KMS-11 (cell line): Measurements from ENCODE around the gene TNKS2.

ENCODE experiments used
- H2AFZ ChIP-seq: fragments of 200-600 bp; sonication (generic); 2 replicates; pipeline ENCODE4 v1.6.1; 2016; ENCODE audit warnings: antibody characterized with exemption, mixed run types, low read depth
- H3K27ac ChIP-seq: fragments of 200-600 bp; sonication (generic); 2 replicates; pipeline ENCODE4 v1.6.1; 2016; ENCODE audit warnings: mild to moderate bottlenecking, mixed run types
- H3K27me3 ChIP-seq: fragments of 200-600 bp; sonication (generic); 2 replicates; pipeline ENCODE4 v1.6.1; 2017; ENCODE audit warnings: mild to moderate bottlenecking, low read depth, mixed run types, moderate library complexity; ENCODE audit not compliant: insufficient read depth
- H3K36me3 ChIP-seq: fragments of 200-600 bp; sonication (generic); 2 replicates; pipeline ENCODE4 v1.6.1; 2017; ENCODE audit warnings: mild to moderate bottlenecking, mixed run types; ENCODE audit not compliant: insufficient read depth
- H3K4me1 ChIP-seq: fragments of 200-600 bp; sonication (generic); 2 replicates; pipeline ENCODE4 v1.6.1; 2016; ENCODE audit warnings: mild to moderate bottlenecking, low read depth, mixed run types; ENCODE audit not compliant: poor library complexity, severe bottlenecking
- H3K4me2 ChIP-seq: fragments of 200-600 bp; sonication (generic); 2 replicates; pipeline ENCODE4 v1.7.0; 2016; ENCODE audit warnings: mild to moderate bottlenecking, mixed run types
- H3K4me3 ChIP-seq: fragments of 200-600 bp; sonication (generic); IDR thresholded peaks from 2 replicates; pipeline ENCODE4 v1.6.1; 2017; ENCODE audit warnings: low read depth, low read length, mixed read lengths; ENCODE audit not compliant: insufficient read depth
- H3K79me2 ChIP-seq: fragments of 200-600 bp; sonication (generic); 2 replicates; pipeline ENCODE4 v1.6.1; 2016; ENCODE audit warnings: low read depth, mixed run types; ENCODE audit not compliant: insufficient read depth
- H3K9ac ChIP-seq: fragments of 200-600 bp; sonication (generic); 2 replicates; pipeline ENCODE4 v1.6.1; 2016; ENCODE audit warnings: mild to moderate bottlenecking, mixed run types
- H4K20me1 ChIP-seq: fragments of 200-600 bp; sonication (generic); 2 replicates; pipeline ENCODE4 v1.6.1; 2016; ENCODE audit warnings: mild to moderate bottlenecking, mixed run types; ENCODE audit not compliant: insufficient read depth
- TF ChIP-seq, protein P1 (sequence below): fragments of 200-600 bp; sonication (generic); conservative IDR thresholded peaks from 2 replicates; pipeline ENCODE4 v1.6.1; 2017; ENCODE audit warnings: low read depth, mild to moderate bottlenecking, antibody characterized with exemption, low read length, moderate library complexity, mixed read lengths

TNKS2 gene

DNA sequence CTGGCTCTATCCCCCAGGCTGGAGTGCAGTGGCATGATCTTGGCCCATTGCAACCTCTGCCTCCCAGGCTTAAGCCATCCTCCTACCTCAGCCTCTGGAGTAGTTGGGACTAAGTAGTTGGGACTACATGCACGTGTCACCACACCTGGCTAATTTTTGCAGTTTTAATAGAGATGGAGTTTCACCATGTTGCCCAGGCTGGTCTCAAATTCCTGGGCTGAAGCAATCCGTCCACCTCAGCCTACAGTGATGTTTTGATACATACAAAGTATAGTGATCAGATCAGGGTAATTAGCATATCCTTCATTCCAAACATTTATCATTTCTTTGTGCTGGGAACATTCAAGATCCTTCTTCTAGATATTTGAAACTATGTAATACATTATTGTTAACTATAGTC lies 22.5 kb upstream of the TNKS2 start:
- Histone ChIP-seq H3K4me2 (no peak overlapping the region), H4K20me1 (no peaks in the 10 kb centered on the region), H3K27me3 (no peaks in the 10 kb centered on the region), H2AFZ (no peak overlapping the region), H3K27ac (no peak overlapping the region), H3K36me3 (no peaks in the 10 kb centered on the region; the same call in 1 of the 2 replicates), H3K9ac (no peak overlapping the region), H3K4me3 (no peak overlapping the region), H3K79me2 (no peaks in the 10 kb centered on the region), H3K4me1 (no peaks in the 10 kb centered on the region)
- TF ChIP-seq, protein P1, sequence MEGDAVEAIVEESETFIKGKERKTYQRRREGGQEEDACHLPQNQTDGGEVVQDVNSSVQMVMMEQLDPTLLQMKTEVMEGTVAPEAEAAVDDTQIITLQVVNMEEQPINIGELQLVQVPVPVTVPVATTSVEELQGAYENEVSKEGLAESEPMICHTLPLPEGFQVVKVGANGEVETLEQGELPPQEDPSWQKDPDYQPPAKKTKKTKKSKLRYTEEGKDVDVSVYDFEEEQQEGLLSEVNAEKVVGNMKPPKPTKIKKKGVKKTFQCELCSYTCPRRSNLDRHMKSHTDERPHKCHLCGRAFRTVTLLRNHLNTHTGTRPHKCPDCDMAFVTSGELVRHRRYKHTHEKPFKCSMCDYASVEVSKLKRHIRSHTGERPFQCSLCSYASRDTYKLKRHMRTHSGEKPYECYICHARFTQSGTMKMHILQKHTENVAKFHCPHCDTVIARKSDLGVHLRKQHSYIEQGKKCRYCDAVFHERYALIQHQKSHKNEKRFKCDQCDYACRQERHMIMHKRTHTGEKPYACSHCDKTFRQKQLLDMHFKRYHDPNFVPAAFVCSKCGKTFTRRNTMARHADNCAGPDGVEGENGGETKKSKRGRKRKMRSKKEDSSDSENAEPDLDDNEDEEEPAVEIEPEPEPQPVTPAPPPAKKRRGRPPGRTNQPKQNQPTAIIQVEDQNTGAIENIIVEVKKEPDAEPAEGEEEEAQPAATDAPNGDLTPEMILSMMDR, result no peak

DNA sequence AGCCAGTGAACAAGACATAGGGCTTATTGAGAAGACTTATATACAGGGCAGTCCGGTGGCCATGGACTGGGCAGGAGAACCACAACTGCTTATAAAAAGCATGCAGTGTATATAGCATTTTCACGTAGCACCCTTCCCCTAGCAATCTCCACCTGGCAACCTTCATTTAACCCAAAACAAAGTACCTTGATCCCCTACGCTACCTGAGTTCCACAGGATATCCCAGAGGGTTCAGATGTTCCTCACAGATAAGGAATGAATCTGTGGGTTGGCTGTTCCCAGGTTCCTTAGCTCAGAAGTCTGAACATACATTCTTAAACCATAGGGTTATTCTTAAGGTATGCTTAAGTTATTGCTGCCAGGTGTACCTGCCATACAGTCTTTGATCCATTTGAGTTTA lies 22.0 kb upstream of the TNKS2 start:
- no peak overlapping the region for H3K9ac ChIP-seq
- H3K79me2 ChIP-seq, result no peaks in the 10 kb centered on the region
- H3K4me3 ChIP-seq, result no peak overlapping the region
- no peaks in the 10 kb centered on the region; the same call in 1 of the 2 replicates for H3K36me3 ChIP-seq
- H4K20me1 ChIP-seq, result no peaks in the 10 kb centered on the region
- H3K4me2 ChIP-seq, result no peak overlapping the region
- H3K27me3 ChIP-seq, result no peaks in the 10 kb centered on the region
- no peak overlapping the region for H2AFZ ChIP-seq
- no peak overlapping the region for H3K27ac ChIP-seq
- no peaks in the 10 kb centered on the region for H3K4me1 ChIP-seq
- TF ChIP-seq, protein P1, result no peak

DNA sequence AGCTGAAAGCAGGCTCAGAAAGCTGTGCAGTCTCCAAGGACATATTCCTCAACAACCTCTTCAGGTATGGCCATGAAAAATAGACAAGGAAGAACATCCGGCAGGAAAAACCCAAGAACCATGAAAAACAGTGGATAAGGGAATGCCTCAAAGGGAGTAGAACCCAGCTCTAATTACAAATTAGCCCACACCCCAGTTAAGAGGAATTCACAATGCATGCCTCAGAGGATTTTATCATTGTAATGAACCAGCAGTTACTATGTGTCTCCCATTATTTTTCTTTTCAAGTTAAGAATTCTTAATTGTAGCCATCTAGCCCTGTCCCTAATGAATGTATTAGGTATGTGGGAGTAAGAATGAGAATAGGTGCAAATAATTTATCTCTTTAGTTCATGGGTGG lies 19.7 kb upstream of the TNKS2 start:
- H3K79me2 ChIP-seq, result no peaks in the 10 kb centered on the region
- no peak overlapping the region for H2AFZ ChIP-seq
- no peaks in the 10 kb centered on the region; the same call in 1 of the 2 replicates for H3K36me3 ChIP-seq
- H3K4me3 ChIP-seq, result no peak overlapping the region
- H3K9ac ChIP-seq, result no peak overlapping the region
- no peaks in the 10 kb centered on the region for H3K27me3 ChIP-seq
- no peaks in the 10 kb centered on the region for H3K4me1 ChIP-seq
- TF ChIP-seq, protein P1, result no peak
- H4K20me1 ChIP-seq, result no peaks in the 10 kb centered on the region
- H3K27ac ChIP-seq, result no peak overlapping the region
- H3K4me2 ChIP-seq, result no peak overlapping the region

DNA sequence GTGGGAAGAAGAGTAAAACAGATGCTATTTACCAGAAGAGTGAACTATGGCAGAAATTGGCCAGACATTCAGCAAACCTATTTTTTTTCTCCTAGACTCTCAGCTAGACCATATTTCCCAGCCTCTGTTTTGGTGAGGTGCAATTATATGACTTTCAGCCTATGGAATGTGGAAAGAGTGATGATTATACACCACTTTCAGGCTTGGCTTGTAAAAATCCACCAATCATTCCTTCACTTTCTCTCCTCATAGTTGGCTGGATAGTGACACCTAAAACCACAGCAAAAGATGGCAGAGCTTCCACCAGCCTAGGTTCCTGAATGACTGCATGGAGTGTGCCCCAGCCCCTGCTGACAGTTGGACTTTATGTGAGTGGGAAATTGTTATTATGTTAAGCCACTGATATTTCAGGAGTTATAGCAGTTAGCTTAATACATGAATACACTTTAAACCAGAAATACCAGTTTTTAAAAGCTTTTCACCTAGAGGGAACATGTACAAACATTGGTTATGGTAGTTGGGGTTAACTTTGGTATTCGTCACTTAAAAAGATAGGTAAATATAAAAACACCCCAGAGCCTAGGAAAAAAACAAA lies 19.1 kb upstream of the TNKS2 start:
- no peaks in the 10 kb centered on the region; the same call in 1 of the 2 replicates for H3K36me3 ChIP-seq
- no peaks in the 10 kb centered on the region for H4K20me1 ChIP-seq
- no peaks in the 10 kb centered on the region for H3K27me3 ChIP-seq
- TF ChIP-seq, protein P1, result no peak
- H3K79me2 ChIP-seq, result no peaks in the 10 kb centered on the region
- no peaks in the 10 kb centered on the region for H3K4me1 ChIP-seq
- H3K4me2 ChIP-seq, result no peak overlapping the region
- H3K4me3 ChIP-seq, result no peak overlapping the region
- no peak overlapping the region for H3K9ac ChIP-seq
- H3K27ac ChIP-seq, result no peak overlapping the region
- H2AFZ ChIP-seq, result no peak overlapping the region
